Peyer's patch (tissue), 4 donors: ENCODE data around the gene MAML3.

Source experiments
- POLR2A ChIP-seq, 2 donors: fragments of 450-650 bp; IDR thresholded peaks; one replicate each; pipeline ENCODE4 v1.5.1; 2017; ENCODE audit warnings: antibody characterized with exemption in 2 of 2, mild to moderate bottlenecking in 2 of 2, moderate library complexity in 2 of 2
- TF ChIP-seq, protein P1 (sequence below), 6 experiments: fragments of 450-650 bp in 4 of 6; fragments of 200-600 bp in 2 of 6; sonication (generic) in 1 of 6; IDR thresholded peaks; one replicate each; pipeline ENCODE4 v1.5.1; 2017 to 2019; ENCODE audit warnings: antibody characterized with exemption in 6 of 6, mild to moderate bottlenecking in 3 of 6, moderate library complexity in 1 of 6

- TF ChIP-seq, protein P1, sequence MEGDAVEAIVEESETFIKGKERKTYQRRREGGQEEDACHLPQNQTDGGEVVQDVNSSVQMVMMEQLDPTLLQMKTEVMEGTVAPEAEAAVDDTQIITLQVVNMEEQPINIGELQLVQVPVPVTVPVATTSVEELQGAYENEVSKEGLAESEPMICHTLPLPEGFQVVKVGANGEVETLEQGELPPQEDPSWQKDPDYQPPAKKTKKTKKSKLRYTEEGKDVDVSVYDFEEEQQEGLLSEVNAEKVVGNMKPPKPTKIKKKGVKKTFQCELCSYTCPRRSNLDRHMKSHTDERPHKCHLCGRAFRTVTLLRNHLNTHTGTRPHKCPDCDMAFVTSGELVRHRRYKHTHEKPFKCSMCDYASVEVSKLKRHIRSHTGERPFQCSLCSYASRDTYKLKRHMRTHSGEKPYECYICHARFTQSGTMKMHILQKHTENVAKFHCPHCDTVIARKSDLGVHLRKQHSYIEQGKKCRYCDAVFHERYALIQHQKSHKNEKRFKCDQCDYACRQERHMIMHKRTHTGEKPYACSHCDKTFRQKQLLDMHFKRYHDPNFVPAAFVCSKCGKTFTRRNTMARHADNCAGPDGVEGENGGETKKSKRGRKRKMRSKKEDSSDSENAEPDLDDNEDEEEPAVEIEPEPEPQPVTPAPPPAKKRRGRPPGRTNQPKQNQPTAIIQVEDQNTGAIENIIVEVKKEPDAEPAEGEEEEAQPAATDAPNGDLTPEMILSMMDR (IDR thresholded peaks at IDR 0.05) = no peak
- TF ChIP-seq POLR2A (IDR thresholded peaks at IDR 0.05) = no peak
Observed at GRCh38 chr4:139734201-139734874, 419.6 kb downstream of the MAML3 start.
